Fibroblast of mammary gland (primary cell): Measurements from ENCODE around the gene CCDC172.

Experiments used
- DNase-seq: peaks from one replicate; pipeline ENCODE4 v3.0.0-alpha.2; 2010; ENCODE audit warnings: low read depth
- H3K4me3 ChIP-seq: 2 replicates; pipeline ENCODE4 v1.5.1; 2011; ENCODE audit warnings: low read depth, mild to moderate bottlenecking, low read length, moderate library complexity; ENCODE audit not compliant: control insufficient read depth
- CTCF ChIP-seq: conservative IDR thresholded peaks from 2 replicates; pipeline ENCODE4 v1.5.1; 2011; ENCODE audit warnings: low read depth, low read length, inconsistent platforms; ENCODE audit not compliant: control insufficient read depth, insufficient read depth

CCDC172 gene

GRCh38 chr10:116307455-116307854, 16.8 kb upstream of the CCDC172 start:
- DNase-seq: no peak
- TF ChIP-seq CTCF: no peak
- H3K4me3 ChIP-seq: no peak overlapping the region

GRCh38 chr10:116311016-116311415, 13.2 kb upstream of the CCDC172 start:
- no peak for TF ChIP-seq CTCF

GRCh38 chr10:116311706-116312490, 12.3 kb upstream of the CCDC172 start:
- no peak for DNase-seq
- H3K4me3 ChIP-seq: no peak overlapping the region
- TF ChIP-seq CTCF: no peak

More at GRCh38 chr10:116311016-116311415, 13.2 kb upstream of the CCDC172 start:
- DNase-seq: no peak
- H3K4me3 ChIP-seq: no peak overlapping the region

- no peak for DNase-seq
- TF ChIP-seq CTCF: no peak
- H3K4me3 ChIP-seq: no peak overlapping the region
These were observed 11.7 kb upstream of the CCDC172 start for GRCh38 chr10:116312548-116312947.

- no peak overlapping the region for H3K4me3 ChIP-seq
- no peak for DNase-seq
- TF ChIP-seq CTCF: no peak
These were observed 7.7 kb upstream of the CCDC172 start for GRCh38 chr10:116316503-116316902.

- no peak for DNase-seq
- TF ChIP-seq CTCF: no peak
- H3K4me3 ChIP-seq: no peak overlapping the region
These were observed 845 bp downstream of the CCDC172 start for GRCh38 chr10:116324951-116325635.
